CD4-positive, alpha-beta T cell treated with Interferon alpha-2 for 1 hour (primary cell): ENCODE measurements around the gene SERINC5.
"Not testable (repeated sequence)": the region's sequence is repeated elsewhere in the genome, so short reads cannot be mapped to it uniquely, and the experiment has no call there.

Experiments used
- DNase-seq, 2 donors: peaks; one replicate each; pipeline ENCODE4 v3.0.0-alpha.2; 2020 to 2022

Gene SERINC5

DNA sequence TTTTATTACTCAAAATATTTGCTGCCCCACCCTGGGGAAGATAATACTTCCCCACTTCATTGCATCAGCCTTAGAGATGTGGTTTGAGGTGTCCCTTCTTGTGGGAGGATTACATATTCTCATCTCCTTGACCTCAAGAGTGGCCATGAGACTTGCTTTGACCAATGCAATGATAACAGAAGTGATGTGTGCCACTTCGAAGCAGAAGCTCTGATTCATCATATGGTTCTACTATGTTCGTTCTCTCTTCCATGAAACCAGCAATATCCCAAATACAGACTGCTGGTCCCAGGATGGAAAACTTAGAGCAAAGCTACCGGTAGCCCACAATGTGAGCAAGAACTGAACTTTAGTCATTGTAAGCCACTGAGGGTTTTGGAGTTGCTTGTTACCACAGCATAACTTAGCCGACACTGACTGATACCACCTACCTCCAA lies 128.7 kb downstream of the SERINC5 start:
- peak in 1 of 2 donors; percentile 43 for DNase-seq

DNA sequence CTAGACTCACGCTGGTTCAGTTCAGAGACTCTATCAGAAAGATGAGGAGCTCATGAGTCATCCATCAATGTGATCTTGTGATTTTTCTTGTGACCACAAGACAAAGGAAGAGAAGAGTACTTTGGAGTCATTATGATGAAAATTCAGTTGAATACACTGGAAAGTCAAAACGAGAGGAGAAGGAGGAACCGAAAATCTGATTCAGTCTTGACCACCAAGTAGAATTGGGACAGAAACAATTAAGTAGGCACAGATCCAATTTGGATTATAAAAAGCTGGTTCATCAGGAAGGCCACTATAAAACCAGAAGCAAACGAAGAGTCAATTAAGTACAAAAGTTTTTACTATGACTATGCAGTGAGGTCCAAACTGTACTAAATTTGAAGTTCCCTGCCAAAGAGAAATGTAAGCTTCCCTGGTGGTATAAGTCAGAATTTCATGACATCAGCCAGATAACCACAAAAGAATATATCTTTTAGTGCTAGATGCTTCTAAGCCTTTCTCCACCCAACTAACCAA lies 129.8 kb downstream of the SERINC5 start:
- peak; percentile 21 to 38 for DNase-seq

DNA sequence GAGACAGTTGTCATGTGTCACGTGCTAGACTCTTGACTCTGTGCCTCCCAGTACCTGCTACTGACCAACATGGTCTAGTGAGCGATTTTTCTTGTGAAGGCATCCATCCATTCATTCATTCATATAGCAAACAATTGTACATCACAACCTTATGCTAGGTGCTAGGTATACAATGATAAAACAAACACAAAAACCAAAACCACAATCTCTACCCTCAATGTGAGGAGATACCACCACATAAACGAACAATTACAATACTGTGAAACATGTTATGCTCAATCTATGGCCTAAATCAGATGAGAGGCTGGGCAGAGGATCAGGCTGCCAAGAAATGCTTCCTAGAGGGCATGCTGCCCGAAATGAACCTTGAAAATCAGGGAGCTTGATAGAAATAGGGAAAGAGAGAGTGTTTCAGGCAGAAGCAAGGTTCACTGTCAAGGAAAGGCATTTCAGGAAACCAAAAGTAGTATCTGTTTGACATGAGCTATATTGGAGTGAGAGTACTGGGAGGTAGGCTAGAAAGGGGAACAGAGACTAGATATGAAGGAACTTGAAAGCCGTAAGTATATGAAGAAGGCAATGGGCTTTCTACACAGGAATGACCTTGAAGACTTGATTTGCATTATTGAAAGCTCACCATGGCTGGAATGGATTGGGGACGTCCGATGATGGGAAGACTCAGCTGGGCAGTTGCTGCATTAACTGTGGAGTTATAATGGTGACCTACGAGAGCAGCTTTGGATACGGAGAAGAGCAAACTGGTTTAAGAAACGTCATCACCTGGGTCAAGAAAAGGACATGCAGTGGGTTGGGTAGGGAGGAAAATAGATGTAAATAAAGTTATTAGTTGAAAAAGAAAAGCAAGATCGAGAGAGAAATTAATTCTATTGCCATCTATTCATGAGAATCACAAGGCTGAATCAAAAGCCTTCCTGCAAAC lies 130.6 kb downstream of the SERINC5 start:
- DNase-seq, result no peak

GRCh38 chr5:80124121-80124918 lies 131.5 kb downstream of the SERINC5 start:
- DNase-seq, result no peak

DNA sequence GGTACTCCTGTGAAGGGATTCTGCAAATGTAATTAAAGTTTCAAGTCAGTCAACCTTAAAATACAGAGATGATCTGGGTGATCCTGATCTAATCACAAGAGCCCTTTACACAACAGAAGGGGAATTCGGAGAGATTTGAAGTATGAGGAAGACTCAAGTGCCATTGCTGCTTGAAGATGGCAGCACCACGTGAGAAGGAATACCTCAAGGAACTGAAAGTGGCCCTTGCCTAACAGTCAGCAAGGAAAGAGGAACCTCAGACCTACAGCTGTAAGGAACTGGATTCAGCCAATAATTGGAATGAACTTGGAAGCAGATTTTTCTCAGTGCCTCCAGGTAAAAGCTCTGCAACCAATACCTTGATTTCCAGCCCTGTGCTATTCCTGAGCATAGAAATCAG lies 133.3 kb downstream of the SERINC5 start:
- DNase-seq, result peak in 1 of 2 donors; percentile 46

DNA sequence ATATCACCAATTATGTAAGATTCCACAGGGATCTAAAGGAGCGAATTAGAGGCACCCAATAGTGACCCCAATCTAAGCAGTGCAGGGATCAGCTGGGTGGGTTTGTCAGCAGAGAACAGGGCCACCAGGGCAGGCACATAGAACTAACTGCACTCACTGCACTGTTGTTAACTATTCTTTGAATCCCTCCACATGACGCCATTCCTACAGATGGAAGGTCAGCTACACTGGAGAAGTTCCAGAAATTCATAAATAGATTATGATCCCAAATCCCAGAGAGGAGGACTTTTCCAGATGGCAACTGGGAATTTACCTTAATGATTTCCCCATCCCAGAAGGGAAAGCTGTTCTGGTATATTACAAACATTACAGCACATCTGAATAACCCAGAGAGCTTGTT lies 136.5 kb downstream of the SERINC5 start:
- no peak for DNase-seq

DNA sequence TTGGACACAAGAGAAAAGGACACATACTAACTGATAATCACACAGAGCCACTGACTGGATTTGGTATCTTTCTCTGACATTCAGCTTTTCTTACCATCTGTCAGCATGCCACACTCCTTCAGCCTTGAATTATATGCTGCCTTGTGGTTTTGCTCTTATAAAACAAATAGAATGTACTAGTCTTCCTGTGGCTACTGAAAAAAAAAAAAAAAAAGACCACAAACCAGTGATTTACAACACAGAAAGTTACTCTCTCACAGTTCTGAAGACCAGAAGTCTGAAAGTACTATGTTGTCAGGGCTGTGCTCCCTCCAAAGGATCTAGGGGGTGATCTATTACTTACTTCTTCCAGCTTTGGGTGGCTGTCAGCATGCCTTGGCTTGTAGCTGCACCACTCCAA lies 138.4 kb downstream of the SERINC5 start:
- DNase-seq, result no peak

GRCh38 chr5:80116465-80116864 lies 139.4 kb downstream of the SERINC5 start:
- no peak for DNase-seq

- DNase-seq, result no peak
These were observed 139.8 kb downstream of the SERINC5 start for GRCh38 chr5:80116000-80116399.

GRCh38 chr5:80114860-80115259 lies 141.0 kb downstream of the SERINC5 start:
- no peak for DNase-seq

DNA sequence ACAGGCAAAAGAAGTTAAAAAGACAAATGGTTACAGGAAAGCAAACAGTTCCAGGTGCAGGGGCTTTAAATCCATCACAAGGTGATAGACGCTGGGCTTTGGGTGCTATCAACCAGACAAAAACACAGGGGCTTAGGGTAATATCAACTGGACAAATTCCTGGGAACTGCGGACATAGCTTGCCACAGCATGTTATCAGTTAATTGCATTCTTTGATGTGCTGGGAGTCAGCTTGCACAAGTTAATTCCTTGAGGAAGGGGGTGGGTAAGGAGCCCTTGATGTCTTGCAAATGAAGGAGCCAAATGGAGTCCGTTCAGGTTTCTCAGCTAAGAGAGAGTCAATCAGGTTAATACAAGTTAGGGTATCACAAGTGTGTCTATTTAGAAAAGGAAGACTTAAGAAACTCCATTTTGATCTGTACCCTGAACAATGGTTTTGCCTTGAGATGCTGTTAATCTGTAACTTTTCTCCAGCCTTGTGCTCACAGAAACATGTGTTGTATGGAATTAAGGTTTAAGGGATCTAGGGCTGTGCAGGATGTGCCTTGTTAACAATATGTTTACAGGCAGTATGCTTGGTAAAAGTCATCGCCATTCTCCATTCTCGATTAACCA lies 144.4 kb downstream of the SERINC5 start:
- not testable (repeated sequence) for DNase-seq

DNA sequence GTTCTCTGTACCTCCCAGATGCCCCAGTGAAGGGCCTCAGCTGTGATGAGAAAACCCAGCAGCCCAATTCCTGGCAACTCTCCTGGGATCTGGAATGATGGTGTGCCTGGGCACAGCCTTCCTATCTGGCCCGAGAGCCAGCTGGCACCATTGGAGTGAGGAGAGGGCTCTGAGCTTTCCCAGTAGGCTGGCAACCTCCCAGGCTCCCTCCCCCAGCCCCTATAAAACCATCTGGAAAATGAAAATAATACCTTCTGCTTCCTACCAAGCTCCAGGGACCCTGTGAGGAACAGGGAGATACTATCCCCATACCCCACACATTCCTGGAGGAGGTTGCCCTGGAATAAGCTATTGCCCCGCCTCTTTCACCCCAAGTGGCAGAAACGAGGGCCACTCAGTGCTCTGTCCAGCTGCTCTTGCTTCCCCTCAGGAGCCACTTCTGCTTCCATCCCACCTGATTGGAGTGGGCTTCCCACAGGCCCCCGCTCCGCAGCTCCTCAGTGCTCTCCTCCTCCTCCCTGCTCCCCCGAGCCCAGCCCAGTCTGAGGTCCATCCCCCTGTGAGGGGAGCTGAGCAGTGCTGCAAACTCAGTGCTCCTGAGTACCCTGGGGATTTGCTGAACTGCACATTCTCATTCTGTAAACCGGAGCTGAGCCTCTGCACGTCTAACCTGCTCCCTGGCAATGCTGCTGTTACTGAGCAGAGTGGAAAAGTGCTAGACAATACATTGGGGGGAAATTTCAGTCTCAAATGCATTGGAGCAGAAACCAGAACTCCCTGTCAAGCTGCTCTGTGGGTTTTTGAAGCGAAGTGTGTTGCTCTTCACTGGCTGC lies 146.0 kb downstream of the SERINC5 start:
- no peak for DNase-seq

DNA sequence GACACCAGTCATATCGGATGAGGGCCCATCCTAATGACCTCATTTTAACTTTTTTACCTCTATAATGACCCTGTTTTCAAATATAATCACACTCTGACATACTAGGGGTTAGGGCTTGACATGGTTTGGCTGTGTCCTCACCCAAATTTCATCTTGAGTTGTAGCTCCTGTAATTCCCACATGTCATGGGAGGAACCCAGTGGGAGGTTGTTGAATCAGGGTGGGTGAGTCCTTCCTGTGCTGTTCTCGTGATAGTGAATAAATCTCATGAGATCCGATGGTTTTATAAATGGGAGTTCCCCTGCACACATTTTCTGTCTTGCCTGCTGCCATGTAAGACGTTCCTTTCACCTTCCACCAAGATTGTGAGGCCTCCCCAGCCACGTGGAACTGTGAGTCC lies 148.9 kb downstream of the SERINC5 start:
- DNase-seq, result no peak

DNA sequence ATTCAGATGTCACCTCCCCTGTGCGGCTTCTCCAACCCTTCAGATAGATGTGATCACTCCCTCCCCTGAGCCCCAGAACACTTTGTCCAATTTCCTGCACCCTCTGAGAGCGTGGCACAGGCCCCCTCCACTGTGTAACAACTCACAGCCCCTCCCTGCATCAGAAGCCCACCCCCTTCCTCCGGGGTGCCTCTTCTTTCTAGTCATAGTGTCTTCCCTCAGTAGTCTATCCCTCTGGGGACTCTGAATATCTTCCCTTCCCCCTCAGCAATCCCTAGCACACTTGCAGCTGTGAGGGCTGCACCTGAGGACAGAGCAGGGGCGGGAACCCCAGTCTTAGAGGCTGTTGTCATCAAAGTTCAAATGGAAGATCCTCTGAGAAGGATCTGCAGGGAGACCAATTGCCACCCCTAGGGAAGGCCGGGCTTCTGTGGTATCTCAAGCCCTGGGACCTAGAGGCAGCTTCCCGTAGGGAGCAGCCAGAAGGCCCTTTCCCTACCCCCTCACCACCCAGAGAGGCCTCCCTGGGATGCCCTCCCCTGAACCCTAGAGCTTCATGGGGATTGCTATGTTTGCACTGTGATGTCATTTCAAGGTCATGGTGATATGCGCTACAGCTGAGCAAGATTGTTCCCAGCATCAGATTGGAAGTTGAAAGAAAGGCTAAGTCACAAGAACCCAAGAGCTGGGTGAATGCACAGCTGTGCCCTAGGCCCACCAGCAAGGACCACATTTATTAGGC lies 150.0 kb downstream of the SERINC5 start:
- no peak for DNase-seq

- DNase-seq, result no peak
These were observed 152.5 kb downstream of the SERINC5 start for GRCh38 chr5:80103371-80103770.

DNA sequence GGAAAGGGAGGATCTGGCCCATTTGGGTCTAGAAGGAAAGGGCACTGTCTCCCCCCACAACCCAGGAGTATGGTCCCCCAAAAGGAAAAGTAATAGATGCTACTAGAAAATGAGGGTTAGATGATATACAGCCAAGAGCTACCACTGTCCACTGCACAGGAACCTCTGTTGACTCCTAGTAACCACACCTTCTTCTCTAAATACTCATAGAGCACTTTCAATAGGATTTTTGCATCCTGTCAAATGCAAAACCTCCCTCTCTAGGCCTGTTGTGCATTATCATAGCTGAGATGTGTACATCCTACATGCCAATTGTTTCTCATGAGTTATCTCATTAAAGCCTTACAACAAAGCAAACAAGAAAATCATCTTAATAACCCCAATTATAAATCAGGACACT lies 153.9 kb downstream of the SERINC5 start:
- DNase-seq, result no peak

- DNase-seq, result no peak
These were observed 158.4 kb downstream of the SERINC5 start for GRCh38 chr5:80097451-80097850.

DNA sequence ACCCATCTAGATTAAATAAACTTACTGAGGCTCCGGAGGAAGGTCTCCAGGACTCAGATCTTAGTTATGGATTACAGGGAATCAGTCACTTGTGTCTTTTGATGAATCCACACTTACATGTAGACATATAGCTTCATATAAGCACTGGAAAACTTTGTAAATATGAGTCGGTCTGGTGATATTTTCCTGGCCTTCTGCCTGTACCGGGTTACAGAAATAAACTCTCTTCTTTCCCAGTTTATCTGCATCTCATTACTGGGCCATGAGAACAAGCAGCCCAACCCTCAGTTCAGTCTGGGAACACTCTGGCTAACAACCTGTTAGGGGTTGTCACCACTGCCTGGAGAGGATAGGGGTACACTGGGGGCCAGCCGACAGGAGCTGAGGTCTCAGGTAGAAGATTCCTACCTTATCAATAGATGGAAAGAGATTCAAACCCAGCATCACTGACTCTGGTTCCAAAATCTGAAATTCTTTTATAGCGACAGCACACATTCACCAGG lies 161.6 kb downstream of the SERINC5 start:
- no peak for DNase-seq

DNA sequence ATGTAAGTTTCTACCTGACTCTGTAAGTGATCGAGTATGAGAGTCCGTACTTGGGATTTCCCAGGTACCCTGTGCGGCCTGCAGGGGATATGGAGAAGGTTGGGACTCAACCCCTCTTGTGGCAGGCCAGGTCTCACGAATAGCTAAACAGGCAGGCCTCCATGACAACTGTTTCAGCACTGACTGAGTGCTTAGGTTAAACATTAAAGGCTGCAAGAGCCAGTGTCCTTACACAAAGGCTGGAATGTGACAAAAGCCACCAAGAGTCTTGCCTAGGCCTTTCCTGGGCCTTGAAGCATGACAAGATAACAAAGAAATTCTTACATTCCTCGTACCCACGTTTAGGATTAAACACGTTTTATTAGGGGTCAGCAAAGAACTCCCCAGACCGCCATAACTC lies 162.1 kb downstream of the SERINC5 start:
- DNase-seq, result no peak

DNA sequence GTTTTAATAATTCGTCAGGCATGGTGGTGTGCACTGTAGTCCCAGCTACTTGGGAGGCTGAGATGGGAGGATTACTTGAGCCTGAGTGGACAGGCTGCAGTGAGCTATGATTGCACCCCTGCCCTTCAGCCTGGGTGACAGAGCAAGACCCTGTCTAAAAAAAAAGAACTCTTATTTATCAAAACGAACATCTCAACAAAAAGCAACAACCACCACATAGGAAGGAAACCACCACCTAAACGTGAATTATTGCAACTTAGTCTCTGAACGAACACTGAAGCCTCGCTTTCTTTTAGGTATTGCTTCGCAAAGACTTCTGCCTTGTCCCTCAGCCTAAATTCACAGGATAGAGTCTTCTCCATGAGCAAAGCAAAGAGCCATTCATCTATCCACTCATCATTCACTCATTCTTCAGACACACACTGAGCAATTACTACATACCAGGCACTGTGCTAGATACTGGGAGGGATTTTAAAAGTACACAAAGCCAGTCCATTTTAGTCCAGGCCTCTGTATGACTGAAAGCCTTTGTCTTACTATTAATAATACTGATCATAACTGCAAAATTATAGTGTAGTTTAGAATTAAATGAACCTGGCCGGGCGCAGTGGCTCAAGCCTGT lies 163.3 kb downstream of the SERINC5 start:
- DNase-seq, result no peak

DNA sequence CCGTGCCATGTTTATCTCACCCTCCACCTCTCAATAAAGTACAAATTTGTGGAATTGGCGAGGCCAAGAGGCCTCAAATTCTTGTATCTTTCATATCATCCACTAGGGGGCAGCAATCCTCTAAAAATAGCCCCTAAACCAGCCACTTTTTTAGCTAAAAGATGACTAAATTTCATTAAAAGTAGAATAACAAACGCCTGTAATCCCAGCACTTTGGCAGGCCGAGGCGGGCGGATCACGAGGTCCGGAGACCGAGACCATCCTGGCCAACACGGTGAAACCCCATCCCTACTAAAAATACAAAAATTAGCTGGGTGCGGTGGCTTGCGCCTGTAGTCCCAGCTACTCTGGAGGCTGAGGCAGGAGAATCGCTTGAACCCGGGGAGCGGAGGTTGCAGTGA lies 164.1 kb downstream of the SERINC5 start:
- peak; percentile 27 to 77 for DNase-seq
